Stimulated activated CD4-positive, alpha-beta T cell treated with anti-CD3 and anti-CD28 coated beads, Interleukin-15, amount 100 ng/mL, for 1 hour (primary cell): ENCODE data around the gene GPRC5B.

Experiments used
- DNase-seq, 2 donors: peaks; one replicate each; pipeline ENCODE4 v3.0.0-alpha.2; 2020; ENCODE audit warnings: low read depth in 1 of 2, low spot score in 1 of 2

Gene GPRC5B

DNA sequence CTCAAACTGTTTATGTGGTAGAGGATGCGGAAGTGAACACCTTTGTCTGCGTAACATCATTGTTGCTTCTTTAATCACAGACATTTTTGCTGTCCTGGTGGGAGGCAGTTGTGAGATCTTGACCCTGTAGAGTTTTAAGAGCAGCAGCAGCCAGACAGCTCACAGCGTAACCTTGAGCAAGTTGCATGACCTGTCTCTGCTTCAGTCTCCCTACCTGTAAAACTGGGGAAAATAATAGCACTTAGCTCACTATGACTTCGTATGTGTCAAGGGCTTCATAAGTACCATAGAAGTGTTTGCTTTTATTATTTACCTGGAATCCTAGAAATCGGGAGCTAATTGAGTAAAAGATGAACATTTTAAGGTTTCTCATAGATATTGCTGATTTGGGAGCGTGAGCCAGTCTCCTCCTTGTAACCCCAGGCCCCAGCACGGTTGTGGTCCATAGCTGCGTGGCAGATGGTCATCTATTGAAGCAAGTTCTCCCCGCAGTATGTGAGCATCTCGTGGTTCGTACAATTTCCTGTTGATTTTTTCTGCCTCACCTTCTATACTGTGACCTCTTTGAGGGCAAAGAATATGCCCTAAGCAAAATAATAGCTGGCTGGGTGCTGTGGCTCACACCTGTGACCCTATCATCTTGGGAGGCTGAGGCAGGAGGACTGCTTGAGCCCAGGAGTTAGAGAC is 34.4 kb downstream of the GPRC5B start:
- no peak for DNase-seq

DNA sequence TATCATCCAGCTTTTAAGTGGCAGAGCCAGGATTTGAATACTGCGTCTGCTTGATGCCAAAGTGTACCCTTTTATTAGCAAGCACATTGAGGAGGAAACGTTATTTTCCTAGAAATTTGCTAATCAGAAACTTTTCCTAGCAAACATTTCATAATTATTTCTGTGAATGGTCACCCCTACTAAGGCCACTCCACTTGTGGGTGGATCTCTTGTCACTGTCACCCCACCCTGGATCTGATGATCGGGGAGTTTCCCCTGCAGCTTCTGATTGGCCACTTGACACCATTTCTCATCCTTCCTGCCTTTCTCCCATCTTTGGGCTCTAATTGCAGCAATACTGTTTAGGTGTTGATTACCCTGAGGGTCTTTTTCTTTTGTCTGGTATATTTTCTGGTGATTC is 35.9 kb downstream of the GPRC5B start:
- DNase-seq: no peak

DNA sequence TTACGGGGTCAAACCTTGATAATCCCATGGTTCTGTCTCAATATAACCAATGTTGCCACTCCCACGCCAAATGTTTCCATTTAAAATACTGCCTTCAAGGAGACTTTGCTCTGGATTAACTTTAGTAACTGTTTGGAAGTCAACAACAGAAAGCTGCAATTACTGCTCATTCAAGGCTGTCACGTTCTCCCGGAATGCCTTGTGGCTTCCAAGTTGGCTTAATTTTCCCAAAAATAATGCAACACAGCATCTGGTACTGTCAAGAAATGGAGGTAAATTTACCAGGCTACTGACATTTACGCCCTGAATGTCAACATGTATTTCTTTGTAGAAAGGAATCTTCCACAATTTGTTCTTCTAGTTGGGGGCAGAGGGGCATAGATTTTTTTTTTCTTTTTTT is 38.2 kb downstream of the GPRC5B start:
- DNase-seq: no peak

DNA sequence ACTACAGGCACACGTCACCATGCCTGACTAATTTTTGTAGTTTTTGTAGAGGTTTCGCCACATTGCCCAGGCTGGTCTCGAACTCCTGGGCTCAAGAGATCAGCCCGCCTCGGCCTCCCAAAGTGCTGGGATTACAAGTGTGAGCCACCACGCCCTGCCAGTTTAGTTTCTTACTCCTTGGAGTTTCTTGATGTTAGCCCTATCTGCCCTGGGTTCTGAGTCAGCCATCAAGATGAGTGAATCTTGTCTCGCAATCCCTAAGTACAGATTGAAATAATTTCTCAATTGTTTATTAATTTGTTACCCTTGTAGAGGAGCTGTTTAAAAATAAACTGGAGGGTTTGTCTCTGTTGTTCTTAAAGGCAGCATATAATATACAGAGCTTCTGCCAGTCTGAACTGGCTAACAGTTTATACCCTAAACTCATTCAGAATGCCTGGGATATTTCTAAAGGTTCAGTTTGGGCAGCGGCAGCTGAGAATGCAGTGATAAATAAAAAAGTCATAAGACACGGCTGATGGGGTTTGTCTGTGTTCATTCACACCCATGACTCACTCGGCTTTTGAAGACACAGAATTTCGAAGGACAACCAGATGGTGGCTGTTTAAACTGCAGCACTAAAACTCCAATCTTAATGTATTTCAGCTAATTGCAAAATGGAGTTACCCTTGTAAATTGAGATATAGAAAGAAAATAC is 39.6 kb downstream of the GPRC5B start:
- DNase-seq: no peak

DNA sequence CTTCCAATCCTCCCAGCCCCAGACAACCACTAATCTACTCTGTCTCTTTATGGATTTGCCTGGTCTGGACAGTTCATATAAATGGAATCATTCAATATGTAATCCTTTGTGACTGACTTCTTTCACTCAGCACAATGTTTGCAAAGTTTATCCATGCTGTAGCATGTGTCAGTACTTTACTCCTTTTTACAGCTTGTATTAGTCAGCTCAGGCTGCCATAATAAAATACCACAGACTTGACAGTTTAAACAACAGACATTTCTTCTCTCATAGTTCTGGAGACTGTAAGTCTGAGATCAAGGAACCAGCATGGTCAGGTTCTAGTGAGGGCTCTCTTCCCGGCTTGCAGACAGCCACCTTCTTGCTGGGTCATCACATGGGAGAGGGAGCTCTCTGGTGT is 41.3 kb downstream of the GPRC5B start:
- DNase-seq: no peak

DNA sequence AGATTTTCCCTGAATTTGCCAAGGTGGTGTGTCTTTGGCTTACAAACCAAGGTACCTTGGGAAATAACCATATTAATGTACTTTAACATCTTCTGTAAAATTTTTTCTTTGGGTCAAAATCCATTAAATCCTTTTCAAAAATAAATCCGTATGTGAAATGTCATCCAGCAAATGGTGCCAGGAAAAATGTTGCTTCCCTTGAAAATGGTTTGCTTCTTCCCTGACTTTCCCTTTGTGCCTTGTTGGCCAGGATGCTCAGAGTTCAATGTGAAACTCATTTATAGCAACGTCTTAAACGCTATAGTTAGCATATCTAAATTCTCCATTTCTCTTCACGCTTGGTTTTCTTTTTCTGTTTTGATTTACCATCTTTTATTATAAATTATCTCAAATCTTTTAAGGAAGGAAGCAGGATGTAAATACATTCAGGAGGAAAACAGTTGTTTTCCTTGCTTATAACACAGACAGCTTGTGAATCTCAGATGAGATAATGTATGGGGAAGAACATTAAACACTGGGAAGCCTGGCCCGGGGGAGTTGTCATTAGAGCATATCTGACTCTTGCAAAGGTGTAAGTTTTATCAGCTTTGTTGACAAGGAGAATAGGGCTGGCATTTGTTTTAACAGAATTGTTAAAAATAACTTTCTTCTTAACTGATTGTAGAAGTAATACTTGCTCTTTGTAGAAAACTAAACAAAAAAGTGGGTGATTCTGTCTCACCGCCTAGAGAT is 42.1 kb downstream of the GPRC5B start:
- no peak for DNase-seq

DNA sequence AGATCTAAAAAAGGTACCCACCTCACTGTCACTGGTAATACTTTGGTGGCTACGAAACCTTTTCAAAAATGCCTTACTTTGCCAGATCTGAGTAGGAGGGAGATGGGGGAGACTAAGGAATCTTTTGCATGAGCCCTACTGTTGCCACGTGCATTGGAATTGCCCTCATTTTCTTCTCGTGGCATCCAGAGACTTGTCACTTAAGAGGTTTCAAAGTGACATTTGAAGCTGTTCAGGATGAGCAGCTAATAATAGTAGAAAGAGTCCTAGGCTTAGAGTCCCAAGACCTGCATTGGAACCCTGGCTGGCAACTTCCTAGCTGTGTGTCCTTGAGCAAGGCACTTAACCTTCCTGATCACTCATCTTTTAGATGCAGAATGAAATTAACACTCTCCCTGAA is 43.5 kb downstream of the GPRC5B start:
- DNase-seq: no peak

DNA sequence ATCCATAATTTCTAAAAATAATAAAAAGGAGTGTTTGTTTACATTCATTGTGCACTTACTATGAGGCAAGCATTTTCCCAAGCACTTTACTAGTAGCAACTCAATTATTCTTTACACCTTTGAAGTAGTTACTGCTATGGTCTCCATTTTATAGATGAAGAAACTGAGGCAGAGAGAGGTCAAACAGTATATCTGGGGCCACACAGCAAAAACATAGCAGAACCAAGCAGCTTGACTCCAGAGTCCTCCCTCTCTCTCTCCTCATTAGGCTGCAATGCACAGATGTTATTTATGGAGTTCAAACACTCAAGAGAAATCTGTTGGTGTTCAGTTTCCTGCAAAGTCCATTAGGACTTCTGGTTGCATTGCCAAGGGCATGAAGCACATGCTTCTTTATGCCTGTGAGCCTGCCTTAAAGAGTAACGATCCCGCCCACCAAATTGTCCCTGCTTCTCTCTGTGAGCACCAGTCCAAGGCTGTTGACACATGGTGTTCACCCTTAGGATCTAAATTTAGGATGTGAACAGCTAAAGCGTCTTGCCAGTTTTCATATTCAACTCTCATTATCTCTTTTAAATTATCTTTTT is 44.0 kb downstream of the GPRC5B start:
- DNase-seq: no peak

DNA sequence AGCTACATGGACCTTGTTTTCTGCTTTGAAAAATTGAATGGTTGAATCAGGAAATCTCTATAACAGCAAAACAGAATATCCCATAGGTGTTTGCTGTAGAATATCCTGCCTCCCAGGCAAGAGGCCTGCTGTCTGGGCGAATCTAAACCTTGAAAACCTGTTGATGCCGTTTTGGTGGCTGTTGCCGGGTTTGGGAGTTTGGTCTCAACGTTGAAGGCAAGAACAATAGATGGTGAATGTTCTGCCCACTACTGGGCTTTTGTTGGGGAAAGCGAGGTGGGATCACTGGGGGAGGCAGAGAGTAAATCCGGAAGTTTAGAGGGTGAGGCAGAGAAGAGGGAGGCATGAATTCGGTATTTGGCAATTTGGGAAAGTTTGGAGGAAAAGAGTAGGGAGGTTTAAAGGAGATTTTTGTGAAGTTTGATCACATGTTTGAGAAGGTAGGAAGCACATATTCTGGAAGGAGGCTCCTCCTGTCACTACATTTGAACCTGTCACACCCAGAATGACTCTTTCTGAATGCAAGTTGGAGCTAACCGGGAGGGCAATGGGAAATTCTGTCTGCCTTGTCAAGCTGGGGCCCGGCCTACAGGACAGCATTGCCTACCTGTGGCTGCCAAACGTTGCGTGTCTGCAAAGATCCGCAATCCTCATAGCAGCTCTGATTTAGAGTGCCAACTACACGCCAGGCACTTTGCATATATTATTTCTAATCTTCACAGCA is 46.5 kb downstream of the GPRC5B start:
- no peak for DNase-seq

DNA sequence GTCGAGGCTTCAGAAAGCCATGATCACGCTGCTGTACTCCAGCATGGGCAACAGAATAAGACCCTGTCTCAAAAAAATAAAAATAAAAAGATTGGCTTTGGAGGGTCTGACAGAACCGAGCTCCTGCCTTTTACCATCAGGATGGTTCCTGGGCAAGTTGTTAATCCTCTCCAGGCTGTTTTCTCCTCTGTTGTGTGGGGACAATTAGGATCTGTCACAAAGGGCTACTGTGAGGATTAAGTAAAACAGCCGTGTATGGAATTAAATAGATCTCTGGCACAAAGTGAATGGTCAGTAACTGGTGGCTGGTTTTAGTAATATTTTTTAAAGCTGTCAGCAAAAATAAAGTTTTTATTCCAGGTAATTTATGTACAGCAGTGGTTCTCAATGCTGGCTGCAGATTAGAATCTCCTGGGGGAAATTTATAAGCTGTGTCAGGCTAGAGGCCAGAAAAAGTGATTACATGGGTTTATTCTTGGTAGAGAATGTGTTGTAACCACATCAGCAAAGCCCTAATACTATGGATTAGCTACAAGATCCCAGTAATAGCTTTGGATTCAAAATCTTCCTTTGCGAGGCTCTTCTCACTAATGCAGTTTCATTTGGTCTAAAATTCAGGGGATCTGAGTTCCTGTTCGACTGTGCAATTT is 47.2 kb downstream of the GPRC5B start:
- no peak for DNase-seq

DNA sequence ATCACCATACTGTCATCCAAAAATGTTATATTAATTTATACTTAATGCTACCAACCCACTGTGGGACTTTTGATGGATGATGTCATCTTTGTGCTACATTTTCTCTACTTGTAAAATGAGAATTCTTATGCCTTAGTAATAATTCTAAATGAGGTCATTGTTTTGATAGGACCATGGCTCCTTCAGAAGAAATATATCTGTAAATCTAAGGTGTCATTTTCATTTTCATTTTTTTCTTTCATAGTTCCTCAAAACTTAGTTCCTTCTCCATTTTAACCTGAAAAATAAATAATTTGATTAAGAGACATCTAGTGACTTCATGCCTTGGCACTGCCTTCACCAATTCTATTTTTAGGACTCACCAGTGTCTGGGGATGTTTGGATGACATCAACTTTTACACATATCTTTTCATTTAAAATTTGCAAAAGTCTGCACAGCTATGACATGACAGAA is 48.7 kb downstream of the GPRC5B start:
- DNase-seq: no peak

DNA sequence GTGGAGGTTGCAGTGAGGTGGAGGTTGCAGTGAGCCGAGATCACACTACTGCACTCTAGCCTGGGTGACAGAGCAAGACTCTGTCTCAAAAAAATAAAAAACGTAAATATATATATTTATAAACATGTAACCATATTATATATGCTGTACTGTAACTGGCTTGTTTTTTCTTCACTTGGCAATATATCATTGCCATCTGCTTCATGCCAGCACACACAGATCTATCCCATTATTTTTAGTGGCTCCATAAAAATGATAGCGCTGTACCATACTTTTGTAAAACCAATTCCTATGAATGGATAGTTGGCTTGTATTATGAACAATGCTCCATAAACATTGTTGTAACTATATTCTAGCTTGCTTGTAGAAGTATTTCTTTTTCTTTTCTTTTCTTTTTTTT is 49.5 kb downstream of the GPRC5B start:
- DNase-seq: no peak

DNA sequence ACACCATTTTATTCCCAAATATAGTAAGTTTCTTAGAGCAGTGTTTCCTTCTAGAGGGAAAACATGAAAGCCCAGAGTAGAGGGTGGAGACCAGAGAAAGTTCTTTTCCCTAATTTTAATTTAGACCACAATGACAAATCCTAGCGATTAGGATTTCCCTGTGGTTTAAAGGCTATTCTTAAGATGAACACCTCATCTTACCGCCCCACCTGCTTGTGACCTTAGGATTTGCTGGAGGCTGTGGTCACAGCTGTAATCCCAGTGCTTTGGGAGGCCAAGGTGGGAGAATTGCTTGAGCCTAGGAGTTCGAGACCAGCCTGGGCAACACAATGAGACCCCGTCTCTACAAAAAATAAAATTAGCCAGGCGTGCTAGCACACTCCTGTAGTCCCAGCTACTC is 51.1 kb downstream of the GPRC5B start:
- DNase-seq: no peak

DNA sequence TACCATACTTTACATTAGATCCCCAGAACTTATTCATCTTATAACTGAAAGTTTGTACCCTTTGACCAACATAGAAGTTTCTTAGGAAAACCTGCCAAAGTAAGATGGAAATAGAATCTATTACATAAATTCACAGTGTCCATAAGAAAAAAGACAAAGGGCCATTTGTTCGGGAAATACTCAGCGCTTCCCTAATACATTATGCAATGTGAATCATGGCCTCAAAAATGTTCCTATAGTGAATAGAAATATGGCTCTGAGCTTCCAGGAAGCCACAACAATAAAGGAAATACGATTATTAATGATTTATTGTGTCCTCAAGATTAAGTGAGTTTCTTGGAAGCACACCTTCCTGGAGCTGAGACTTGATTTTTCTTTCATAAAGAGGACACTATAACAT is 51.5 kb downstream of the GPRC5B start:
- DNase-seq: no peak

DNA sequence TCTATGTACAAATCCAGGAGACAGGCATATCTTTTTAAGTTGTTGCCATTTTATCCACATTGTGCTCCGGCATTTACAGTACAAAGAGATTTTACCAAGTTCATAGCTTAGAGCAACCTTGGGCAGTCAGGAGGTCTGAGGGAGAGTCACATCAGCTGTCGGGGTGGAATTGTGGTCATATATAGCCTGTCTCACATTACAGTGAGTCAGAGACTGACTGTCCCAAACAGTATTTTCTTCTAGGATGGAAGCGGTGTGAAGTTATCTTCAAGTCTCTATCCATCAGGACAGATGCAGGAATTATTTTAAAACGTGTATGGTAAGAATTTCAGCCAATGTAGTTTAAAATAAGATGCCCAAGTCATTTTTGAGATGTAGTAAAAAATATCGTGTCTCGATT is 53.0 kb downstream of the GPRC5B start:
- DNase-seq: no peak

DNA sequence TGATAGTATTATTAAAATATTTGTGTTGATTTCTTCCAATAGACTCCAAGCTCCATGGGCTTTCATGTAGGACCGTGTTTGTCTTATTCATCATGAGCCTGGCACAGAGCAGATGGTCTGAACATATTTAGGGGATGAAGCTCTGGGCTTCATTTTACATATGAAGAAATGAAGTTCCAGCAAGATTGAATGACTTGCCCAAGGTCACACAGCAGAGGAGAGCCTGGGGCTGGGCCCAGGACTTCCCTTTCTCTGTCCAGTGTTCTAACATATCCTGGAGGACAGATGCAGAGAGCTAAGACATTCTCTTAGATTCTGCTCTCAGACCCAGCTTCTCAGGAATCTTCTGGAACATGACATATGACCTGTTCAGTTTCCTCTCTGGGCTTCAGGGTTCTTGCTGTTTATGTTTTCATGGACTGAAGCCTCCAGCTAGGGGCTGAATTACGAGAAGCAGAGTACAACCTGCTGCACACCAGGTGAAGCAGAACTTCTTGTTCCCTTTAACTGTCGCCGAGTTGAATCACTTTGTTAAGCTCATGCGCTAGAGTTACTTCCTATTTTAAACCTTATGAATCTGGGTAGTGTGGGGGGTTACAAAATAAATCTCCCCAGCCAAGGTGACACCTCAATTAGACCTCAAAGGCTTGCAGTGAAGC is 53.6 kb downstream of the GPRC5B start:
- no peak for DNase-seq

DNA sequence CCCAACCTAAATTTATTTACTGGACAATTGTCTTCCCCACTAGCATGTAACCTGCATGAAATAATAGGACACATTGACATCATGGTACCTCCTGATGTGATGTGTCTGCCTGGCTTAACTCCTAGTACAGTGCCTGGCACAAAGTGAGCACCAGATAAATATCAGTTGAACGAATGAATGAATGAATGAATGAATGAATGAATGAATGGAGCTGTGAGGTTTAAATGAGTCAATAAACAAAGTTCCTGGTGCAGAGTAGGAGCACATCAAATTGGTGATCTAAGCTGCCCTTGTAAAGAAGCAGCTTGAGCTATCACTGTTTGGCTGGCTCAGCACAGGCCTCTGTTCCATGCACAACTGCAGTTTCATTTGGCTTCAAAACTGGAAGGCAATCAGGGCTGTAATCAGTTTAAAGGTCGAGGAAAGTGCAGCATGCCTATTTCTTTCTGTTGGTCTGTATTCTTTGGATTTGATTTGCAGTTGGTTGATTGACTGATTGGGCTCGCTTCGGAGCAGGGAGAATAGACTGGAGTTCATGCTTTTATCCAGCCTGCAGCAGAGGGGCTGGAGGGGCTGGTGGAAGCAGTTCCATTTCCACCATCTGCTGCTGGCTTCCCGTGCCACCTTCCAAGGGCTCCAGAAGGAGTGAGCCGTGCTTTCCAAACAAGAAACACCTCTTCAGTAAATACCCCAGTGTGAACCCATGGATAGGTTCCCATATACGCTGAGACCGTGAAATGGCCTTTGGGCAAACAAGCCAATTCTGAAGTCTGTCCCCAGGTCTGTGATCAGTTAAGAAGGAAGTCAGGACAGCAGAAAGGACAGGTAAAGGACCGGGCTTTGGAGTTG is 54.6 kb downstream of the GPRC5B start:
- no peak for DNase-seq

DNA sequence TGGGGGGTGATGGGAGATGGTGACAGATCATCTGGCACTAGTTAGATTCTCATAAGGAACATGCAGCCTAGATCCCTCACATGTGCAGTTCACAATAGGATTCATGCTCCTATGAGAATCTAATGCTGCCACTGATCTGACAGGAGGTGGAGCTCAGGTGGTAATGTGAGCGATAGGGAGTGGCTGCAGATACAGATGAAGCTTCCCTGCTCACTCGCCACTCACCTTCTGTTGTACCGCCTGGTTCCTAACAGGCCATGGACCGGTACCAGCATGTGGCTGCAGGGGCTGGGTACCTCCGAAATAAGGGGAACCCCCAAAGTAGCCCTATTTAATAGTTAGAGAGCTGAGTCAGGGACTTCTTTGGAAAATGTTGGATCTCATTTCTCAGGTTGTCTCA is 60.4 kb downstream of the GPRC5B start:
- DNase-seq: no peak

DNA sequence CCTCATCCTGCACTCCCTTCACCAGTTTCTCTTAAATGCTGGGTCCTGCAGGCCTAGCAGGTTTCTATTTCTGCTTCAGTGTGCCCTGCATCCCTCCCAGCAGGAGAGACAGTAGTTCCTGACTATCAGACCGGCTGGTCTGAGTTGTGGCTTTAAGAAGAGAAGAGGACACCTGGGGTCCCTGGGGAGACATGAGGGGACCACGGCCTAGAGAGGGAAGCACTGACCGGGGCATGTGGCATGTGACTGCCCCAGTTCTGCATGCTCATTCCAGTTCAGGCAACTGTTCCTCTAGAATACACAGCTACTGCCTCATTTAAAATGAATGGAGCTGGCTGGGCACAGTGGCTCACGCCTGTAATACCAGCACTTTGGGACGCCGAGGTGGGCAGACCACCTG is 61.3 kb downstream of the GPRC5B start:
- no peak for DNase-seq
